ENCODE results near the gene INKA2. TPM values are rescaled to one million over a fixed set of nuclear protein-coding genes. Genes with fewer than 3 reads are reported as not detected.

The INKA2 gene
- total RNA-seq, 2 experiments from 2014 or later, result 1.9 to 3.2 TPM

GRCh38 chr1:111690306-111690617 lies 48.9 kb downstream of the INKA2 start:
- H3K4me1 Mint-ChIP-seq (ENCODE audit: low read depth), result peaks cover 43% of the 10 kb centered on the region
- H3K27me3 Mint-ChIP-seq (ENCODE audit: low read depth), result no peaks in the 10 kb centered on the region
- no peak for DNase-seq
- peak overlapping the region; percentile 39 for H3K27ac Mint-ChIP-seq
- H3K36me3 Mint-ChIP-seq (ENCODE audit: low read depth), result peaks cover 36% of the 10 kb centered on the region
- intact Hi-C loops (cut with micrococcal nuclease), result no loop called here
- CTCF ChIA-PET, result interaction anchor here (1.0 kb wide), 1 partner anchor 182 kb away, joined by 5 read pairs; no protein-coding TSS in a partner anchor
- H3K4me3 Mint-ChIP-seq, result no peak overlapping the region
- peaks cover 4% of the 10 kb centered on the region for H3K9me3 Mint-ChIP-seq

Other genes starting within 250 kb of the INKA2 start
- not detected for gene ADORA3, start 235.8 kb downstream of the INKA2 start, total RNA-seq
- gene TMIGD3, start 235.8 kb downstream of the INKA2 start, total RNA-seq, result not detected
- gene RAP1A, start 119.6 kb downstream of the INKA2 start, total RNA-seq, result 100 to 1,000 TPM; 152 to 155 TPM
- gene DDX20, start 16.5 kb upstream of the INKA2 start, total RNA-seq, result 10 to 100 TPM; 11.4 to 13.3 TPM

Data from activated naive CD4-positive, alpha-beta T cell treated with anti-CD3 and anti-CD28 coated beads for 36 hours (primary cell).